Stimulated activated CD4-positive, alpha-beta T cell treated with anti-CD3 and anti-CD28 coated beads, Interleukin-1b, Interleukin-23, amount 100 ng/mL, for 4 hours (primary cell): ENCODE measurements around the gene RANBP17.
"Not testable (repeated sequence)": the region's sequence is repeated elsewhere in the genome, so short reads cannot be mapped to it uniquely, and the experiment has no call there.

ENCODE experiments used
- DNase-seq, 2 donors: peaks; one replicate each; pipeline ENCODE4 v3.0.0-alpha.2; 2020; ENCODE audit warnings: low read depth in 2 of 2

RANBP17 gene

GRCh38 chr5:170941788-170942187, 80.0 kb downstream of the RANBP17 start:
- no peak for DNase-seq

DNA sequence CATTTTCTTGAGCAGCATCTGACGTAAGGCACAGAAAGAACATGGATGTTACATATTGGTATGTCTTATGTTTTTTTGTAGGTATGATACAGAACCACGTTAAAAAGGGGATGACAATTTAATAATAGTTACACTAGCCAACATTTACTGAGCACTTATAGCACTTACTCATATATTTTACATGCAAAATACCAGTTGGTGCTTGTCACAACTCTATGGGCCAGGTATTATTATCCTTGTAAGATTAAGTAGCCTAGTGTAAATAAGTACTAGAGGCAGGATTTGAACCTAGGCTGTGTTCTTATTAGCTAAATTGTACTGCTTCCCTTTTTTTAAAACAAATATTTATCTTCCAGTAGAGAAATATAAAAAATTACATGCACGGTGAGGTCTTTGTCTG, 83.5 kb downstream of the RANBP17 start:
- no peak for DNase-seq

- no peak for DNase-seq
These were observed 98.7 kb downstream of the RANBP17 start for GRCh38 chr5:170960567-170960966.

DNA sequence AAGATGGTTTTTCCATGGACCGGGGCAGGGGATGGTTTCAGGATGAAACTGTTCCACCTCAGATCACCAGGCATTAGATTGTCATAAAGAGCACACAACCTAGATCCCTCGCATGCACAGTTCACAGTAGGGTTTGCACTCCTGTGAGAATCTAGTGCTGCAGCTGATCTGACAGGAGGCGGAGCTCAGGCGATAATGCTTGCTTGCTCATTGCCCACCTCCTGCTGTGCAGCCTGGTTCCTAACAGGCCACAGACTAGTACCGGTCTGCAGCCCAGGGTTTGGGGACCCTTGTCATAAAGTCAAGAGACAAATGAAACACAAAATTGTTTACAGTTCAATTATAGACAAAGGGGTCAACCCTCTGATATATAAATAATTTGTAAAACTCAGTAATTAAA, 101.7 kb downstream of the RANBP17 start:
- DNase-seq: no peak

GRCh38 chr5:170974461-170974860, 112.6 kb downstream of the RANBP17 start:
- no peak for DNase-seq

GRCh38 chr5:170980261-170980660, 118.4 kb downstream of the RANBP17 start:
- DNase-seq: not testable (repeated sequence)

DNA sequence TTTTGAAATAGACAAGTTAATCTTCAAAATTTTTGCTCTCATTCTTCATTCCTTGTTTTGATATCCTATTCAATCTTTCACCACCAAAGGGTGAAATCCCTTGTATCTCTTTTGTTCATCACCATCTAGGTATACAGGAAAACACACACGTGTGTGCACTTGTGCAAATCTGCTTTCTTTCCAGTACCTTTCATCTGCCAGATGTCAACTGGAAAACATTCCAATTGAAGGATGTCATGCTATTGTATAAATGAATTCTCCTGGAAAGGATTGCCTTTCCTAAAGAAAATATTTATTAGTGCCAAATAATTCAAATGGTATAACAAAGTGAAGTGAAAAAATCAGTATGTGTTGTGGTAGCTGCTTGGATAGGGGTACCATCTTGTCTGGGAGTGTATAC, 123.7 kb downstream of the RANBP17 start:
- DNase-seq: no peak

- DNase-seq: no peak
These were observed 124.8 kb downstream of the RANBP17 start for GRCh38 chr5:170986598-170986997.

DNA sequence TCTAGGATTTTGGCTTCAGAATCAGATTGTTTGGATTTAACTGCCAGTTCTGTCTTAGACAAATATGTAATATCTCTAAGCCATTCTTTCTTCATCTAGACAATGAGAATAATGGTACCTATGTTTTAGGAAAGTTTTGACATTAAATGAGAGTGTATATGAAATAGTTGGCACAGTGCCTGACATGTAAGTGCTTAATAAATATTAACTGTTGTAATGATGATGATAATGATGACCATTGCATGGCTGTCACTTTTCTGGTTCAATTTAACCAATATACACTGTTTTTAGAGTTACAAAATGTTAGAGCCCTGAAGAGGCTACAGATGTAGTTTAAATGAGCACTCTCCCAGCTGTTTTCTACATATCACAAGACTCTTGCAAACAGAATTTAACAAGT, 131.7 kb downstream of the RANBP17 start:
- DNase-seq: no peak

- DNase-seq: no peak
These were observed 148.3 kb downstream of the RANBP17 start for GRCh38 chr5:171010086-171010485.

- DNase-seq: no peak
These were observed 149.0 kb downstream of the RANBP17 start for GRCh38 chr5:171010816-171011215.

GRCh38 chr5:171023508-171023907, 161.7 kb downstream of the RANBP17 start:
- no peak for DNase-seq

- no peak for DNase-seq
These were observed 162.3 kb downstream of the RANBP17 start for GRCh38 chr5:171024084-171024483.

- DNase-seq: no peak
These were observed 167.6 kb downstream of the RANBP17 start for GRCh38 chr5:171029401-171029800.

DNA sequence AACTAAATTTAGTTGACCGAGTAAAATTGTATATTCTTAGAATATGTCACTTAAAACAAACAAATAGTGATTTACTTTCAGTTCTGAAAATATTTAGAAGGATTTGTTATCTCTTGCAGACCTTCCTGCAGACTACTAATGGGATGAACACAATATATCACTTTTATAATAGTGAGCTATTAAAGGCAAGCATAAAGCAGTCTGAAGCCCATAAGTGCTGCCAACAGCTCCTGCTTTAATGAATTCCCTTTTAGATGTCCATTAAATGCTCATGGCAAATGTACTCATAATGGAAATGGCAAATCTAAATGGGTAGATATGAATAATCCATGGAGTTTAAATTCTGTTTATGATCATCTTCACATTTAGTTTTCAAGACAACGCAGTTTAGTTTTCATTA, 170.2 kb downstream of the RANBP17 start:
- no peak for DNase-seq

- no peak for DNase-seq
These were observed 170.7 kb downstream of the RANBP17 start for GRCh38 chr5:171032435-171032973.

GRCh38 chr5:171041893-171042292, 180.1 kb downstream of the RANBP17 start:
- DNase-seq: not testable (repeated sequence)

GRCh38 chr5:171050916-171051315, 189.1 kb downstream of the RANBP17 start:
- DNase-seq: no peak

- DNase-seq: no peak
These were observed 194.1 kb downstream of the RANBP17 start for GRCh38 chr5:171055875-171056454.

DNA sequence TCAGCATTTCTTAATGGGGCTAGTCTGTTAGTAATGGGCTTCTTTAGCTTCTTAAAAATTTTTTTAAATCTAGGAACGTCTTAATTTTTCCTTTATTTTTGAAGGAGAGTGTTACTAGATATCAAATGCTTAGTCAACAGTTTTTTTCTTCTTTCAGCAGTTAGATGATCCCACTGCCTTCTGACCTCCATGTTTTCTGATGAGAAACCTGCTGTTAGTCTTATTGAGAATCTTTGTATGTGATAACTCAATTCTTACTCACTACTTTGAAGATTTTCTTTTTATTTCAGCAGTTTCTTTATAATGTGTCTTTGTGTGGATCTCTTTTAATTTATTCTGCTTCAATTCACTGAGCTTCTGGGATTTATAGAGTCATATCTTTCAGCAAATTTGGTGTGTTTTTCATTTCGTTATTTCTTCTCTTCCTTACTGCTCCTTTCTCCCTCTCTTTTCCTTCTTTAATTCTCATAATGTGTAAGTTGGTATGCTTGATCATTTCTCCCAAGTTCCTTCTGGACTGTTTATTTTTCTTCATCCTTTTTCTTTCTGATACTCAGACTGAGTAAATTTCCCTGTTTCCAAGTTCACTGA, 205.8 kb downstream of the RANBP17 start:
- no peak for DNase-seq

DNA sequence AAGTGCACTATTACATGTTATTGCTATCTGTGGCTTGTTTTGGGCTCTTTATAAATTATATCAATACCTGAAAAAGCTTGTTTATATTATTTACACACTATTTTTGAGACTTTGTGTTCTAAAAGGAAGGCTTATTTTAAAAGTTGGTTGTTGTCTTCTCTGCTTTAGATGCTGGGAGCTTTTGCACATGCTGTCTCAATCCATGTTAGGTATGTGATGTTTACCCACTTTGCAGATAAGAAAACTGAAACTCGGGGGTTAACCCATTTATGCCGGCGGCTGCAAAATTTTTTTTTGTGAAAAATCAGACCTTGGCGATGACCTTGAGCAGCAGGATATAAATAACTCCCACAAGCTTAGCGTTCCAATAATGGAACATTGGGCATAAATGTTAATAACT, 212.9 kb downstream of the RANBP17 start:
- no peak for DNase-seq

DNA sequence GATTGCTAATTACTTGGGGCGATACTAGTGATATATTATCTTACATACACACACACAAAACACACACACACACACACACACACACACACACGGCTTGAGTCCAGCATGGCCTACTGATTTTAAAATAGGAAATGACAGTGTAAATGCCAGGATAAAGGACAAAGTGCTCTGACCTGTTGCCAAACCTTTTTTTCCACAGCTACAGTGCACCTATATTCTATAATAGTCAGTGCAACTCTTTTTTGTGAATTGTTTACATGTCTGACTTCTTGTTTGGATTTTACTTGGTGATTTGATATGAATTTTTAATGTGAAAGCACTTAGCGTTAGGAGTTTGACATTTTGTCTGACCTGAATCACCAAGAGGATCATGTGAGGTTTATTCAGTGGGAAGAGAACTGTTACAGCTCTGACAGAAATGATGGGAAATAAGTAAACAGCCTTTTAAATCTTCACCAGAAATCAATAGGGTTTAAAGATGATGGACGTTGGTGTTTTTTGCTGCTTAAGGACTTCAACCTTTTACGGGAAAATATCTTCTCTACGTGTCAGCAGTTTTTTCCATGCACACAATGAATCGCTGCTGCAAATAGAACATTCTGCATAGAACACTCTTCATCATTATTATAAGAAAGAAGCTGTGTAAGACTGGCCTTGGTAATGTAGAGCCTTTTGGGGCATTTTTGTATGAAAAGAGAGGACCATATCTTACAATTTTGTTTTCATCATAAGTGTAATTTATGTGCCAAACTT, 218.5 kb downstream of the RANBP17 start:
- DNase-seq: no peak

DNA sequence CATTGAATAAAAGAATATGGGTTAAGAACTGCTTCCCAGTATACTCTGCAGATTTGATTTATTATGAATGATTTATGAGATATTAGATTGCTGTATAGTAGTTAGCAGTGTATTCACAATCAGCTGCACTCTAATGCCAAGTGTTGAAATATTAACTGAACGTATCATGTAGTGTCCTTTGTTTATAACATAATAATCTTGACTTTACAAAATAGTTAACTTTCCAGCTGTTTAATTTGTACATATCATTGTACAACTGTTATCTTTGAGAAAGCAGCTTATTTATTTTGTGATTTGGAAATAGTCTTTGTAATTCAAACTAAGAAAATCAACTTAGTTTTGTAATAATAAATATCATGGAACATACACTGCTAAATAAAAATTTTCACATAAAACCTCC, 219.5 kb downstream of the RANBP17 start:
- DNase-seq: no peak
